Activated T-cell treated with anti-CD3 and anti-CD28 coated beads, Interleukin-2, amount 50 U/mL, for 1 hour (primary cell): ENCODE results near the gene MOCS3.
"Not testable (repeated sequence)": the region's sequence is repeated elsewhere in the genome, so short reads cannot be mapped to it uniquely, and the experiment has no call there.

Source experiments
- DNase-seq: peaks from one replicate; pipeline ENCODE4 v3.0.0-alpha.2; 2020

The MOCS3 gene

DNA sequence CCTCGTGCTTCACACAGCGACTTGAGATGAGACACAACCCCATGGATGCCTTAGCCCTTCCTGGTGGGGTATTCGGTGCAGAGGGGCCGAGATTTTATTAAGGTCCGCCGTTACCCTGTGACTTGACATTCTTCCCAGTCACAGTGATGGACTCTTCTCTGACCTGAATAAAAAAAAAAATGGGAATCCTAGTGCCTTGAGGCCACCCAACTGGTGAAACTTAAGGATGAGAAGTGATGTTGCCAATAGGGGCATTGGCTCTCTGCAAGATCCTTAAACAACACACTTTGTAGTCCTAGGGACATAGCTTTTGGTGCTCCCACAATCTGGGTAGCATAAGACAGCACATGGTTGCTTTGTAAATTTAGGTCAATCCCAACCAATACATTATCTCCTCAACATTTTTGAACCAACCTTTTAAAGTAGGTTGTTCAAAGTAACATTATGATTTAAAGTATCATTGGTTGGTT lies 26.6 kb upstream of the MOCS3 start:
- DNase-seq = no peak

DNA sequence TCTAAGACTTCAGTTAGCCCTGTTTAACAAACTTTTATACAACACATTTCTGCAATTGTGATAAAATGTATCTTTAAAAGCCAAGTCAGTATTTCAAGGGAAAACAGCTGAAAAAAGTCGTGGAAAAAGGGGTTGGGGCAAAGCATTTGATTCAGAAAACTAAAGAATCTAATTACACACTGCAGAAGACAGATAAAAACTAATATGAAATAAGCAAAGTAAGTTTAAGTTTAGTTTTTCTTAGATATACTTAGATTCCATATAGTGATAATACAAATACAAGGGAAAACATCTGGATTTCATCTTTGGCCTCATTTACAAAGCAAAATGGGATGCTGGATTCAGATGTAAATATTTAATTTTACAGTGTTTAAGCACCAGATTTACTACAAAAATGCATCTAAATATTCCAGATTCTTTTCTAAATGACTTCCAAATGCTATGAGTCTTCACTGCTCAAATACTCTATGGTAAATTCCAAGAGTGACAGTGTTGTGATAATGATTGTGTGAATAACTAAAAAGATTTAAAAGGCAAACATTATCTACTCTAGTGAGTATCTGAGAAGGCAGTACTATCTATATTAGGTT lies 25.8 kb upstream of the MOCS3 start:
- DNase-seq = no peak

DNA sequence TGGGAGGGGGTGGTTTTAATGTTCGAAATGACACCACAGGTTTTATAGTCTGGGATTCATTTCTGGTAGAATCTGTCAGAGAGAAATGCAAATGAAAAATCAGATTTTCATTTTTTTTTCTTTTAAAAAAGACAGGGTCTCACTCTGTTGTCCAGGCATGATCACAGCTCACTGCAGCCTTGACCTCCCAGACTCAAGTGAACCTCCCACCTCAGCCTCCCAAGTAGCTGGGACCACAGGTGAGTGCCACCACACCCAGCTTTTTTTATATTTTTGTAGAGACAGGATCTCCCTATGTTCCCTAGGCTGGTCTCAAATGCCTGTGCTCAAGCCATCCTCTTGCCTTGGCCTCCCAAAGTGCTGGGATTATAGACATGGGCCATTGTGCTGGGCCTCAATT lies 25.0 kb upstream of the MOCS3 start:
- DNase-seq = no peak

DNA sequence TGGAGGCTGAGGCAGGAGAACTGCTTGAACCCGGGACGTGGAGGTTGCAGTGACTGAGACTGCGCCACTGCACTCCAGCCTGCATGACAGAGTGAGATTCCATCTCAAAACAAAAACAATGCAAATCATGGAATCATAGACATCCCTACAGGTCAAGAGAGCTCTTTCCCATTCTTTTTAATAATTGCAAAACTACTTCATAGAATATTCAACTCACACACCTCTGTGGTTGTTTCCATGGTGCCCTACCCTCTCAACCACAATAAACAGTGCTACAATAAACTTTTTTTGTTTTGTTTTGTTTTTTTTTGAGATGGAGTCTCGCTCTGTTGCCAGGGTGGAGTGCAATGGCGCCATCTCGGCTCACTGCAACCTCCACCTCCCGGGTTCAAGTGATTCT lies 15.5 kb upstream of the MOCS3 start:
- no peak for DNase-seq

DNA sequence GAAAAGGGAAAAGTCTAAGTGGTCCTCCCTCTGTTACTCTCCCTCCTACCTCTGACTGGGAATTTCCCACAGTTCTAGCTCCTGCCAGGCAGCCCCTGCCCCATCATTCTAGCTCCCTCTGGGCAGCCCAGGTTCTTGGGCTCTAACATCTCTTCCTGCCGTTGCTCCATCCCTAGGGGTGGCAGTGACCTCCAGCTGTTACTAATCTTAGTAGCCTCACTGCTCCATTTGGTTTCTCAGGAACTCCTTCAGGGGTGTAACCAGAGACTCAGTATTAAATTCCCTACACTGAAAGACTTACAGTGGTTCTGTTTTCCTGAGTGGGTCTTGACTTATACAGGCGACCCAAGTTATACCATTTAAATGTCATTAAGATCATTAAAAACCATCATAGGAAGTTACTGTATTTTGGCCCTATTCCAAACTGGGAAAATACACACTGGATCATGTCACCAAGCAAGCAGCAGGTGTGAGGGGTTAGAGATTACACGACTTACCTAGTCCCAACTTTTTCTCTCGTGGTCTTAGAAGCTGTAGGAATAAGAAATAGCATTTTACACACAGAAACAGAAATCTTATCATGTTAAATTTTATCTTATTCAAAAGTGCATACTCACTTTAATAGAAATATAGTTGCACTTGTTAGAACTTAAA lies 10.4 kb upstream of the MOCS3 start:
- DNase-seq = no peak

DNA sequence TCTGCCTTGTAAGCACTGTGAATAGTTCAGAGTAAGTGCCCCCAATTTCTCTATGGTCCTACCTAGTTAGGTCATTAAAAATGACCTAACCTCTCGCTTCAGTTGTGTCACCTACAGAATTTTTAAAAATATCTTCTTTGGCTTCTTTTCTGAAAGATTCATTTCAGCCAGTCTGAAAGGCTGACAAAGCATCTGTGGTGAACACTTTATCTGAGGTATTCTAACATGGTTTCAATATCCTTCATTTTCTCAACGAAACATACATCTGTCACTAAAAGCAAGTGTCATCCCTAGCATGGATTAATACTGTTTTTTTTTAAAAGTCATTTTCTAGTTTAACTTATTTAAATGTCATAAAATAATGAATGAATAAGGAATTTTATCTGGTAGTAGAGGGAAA lies 5.4 kb upstream of the MOCS3 start:
- no peak for DNase-seq

DNA sequence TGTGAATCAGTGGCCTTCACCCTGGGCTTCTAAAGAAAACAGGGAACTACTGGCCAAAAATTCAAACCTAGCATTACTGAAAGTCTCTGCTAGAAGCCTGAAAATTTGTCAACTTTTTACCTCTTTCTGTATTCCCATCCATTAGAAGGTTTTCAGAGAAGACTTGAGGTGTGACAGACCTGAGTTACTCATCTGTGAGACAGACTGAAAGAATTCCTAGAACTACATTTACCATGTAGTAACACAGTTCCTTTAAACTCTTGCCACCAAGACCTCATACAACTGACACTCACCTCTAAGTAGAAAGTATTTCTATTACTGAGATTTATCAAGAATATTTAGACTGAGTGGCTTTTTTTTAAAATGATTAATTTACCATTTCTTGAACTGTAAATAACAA lies 4.8 kb upstream of the MOCS3 start:
- no peak for DNase-seq

DNA sequence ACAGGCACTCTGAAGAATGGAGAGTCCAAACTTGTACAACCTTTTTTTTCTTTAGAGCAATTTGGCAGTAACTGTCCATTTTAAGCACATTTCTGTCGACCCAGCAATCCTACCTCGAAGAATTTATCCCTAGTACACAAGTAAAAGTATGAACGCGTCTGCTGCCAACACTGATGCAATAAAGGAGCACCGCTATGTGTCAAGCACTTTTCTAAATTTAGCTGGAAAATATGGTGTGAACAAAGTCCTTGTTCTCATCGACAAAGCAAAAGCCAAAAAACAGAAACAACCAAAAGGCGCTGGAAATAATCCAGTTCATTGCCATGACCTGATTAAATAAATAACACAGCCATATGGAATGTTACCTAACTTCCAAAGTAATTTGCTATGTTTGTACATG lies 1.3 kb upstream of the MOCS3 start:
- no peak for DNase-seq

DNA sequence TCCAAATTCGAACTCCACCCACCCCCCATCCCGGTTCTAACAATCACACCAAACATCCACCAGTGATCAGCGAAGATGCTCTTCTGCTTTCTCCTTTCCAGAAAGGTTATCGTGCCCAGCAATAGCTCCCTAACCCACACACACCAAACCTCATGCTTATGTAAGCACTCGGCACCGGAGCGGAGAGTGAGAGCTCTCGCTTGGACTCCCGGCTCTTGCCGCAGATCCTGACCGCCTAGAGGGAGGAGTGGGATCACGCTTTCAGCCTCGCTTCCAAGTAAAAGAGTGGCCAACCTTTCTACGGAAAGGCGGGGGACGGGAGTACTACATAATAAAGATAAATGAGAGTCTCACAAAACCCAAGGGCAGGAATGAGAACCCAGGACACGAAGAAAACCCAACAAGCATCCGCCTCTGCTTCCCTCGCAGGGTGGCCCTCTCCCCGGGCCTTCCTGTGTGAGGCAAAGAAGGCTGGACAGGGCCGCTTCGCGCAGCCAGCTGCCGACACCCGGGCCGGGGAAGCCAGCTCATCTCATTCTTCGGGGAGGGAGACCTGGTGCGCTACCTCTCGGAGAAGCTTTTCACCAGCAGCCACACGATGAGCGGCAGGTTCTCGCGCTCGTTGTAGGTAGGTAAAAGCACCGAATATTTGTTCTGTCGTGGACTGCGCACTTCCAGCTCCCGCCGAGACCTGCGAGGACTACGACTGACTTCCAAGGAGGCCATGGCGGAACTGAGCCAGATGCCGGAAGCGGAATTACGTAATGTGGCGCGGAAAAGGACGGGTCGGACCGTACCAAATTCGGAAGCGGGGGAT lies 612 bp upstream of the MOCS3 start, which contains the start of gene DPM1:
TSS of gene DPM1 (minus strand) at position 735 of the 817 bp plus-strand sequence. CDS start at position 726, 9 bp downstream.
- peak; percentile 85 for DNase-seq

DNA sequence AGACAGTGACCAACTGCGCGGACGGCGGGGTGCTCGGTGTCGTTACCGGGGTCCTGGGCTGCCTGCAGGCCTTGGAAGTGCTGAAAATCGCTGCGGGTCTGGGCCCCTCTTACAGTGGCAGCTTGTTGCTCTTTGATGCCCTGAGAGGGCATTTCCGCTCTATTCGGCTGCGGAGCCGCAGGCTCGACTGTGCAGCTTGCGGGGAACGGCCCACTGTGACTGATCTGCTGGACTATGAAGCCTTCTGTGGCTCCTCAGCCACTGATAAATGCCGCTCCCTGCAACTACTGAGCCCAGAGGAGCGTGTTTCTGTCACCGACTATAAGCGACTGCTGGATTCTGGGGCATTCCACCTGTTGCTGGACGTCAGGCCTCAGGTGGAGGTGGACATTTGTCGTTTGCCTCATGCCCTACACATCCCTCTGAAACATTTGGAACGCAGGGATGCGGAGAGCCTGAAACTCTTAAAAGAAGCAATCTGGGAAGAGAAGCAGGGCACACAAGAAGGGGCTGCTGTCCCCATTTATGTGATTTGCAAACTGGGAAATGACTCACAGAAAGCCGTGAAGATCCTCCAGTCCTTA lies 1.0 kb downstream of the MOCS3 start:
- no peak for DNase-seq

DNA sequence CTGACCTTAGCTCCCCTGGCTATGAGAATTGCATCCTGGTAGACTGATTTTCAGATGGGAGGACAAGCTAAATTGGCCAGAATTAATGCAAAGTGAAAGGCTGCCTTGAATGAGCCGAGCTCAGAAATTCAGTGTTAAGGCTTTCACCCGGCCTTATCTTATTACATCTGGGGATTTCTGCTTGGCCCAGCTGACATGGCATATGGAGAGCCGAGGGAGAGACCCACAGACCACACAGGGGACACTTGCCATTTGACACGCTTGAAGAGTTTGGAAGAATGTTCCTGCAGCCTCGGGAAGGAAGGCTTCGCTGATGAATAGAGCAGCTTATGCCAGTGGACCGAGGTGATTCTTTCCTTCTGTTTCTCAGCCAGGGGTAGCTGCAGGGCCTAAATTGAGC lies 9.0 kb downstream of the MOCS3 start:
- DNase-seq = no peak

DNA sequence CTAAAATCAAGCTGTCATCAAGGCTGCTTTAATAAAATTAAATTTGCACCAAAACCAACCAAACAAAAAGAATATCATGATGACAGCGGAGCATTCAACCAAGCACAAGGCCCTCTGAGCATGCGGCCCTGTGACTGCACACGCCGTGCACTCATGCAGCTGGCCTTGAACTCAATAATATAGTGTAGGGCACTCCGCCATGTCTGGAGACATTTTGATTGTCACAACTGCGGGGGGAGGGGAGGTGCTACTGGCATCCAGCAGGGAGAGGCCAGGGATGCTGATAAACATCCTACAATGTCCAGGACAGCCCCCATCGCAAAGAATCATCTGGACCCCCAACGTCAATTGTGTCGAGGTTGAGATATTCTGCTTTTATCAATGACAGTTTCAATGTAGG lies 9.7 kb downstream of the MOCS3 start:
- no peak for DNase-seq

DNA sequence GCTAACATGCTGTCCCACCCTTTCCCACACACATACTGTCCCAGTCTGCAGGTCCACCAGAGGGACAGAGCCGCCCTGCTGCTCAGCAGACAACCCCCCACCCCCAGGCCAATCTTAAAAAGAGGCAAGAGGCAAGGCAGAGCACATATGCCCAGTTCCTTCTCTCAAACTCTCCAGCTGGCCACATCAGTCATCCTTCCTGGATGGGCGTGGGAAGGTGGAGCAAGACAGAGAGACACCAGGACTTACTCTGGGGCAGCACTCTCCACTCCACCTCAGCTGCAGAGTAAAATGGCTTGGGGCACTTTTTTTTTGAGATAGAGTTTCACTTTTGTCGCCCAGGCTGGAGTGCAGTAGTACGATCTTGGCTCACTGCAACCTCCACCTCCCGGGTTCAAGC lies 10.8 kb downstream of the MOCS3 start:
- DNase-seq = no peak

DNA sequence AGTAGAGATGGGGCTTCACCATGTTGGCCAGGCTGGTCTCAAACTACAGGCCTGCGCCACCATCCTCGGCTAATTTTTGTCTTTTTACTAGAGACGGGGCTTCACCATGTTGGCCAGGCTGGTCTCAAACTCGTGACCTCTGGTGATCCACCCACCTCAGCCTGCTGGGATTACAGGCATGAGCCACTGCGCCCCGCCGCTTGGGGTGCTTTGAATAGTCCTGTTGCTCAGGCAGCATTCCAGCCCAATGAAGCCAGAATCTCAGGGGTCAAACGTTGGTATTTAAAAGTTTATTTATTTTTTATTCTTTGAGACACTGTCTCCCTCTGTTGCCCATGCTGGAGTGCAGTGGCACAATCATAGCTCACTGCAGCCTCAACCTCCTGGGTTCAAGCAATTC lies 11.3 kb downstream of the MOCS3 start:
- no peak for DNase-seq

DNA sequence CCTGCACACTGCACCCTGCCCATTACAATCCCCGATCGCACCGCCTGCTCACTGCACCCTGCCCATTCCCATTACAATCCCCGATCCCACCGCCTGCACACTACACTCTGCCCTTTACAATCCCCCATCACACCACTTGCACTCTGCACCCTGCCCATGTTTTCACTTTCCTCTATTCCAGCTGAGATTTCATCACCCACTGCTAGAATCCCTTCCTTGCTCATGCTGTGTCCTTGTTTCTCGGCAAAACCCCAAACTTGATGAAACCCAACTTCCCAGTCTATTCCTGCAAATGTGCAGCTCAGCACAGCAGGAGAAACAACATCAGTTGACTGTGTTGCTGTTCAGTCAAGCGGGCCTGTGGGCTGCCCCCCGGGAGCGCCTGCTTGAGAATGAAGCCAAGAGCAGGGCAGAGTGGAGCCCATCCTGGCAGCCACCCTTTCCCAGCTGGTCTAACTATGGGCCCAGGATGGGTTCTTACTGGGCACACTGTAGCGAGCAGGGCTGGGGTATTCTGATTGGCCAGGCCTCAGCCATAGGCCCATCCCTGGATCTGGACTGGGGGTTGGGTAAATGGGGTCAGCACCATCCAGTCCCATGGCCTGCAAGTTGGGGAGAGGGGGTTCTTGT lies 17.2 kb downstream of the MOCS3 start:
- no peak for DNase-seq

DNA sequence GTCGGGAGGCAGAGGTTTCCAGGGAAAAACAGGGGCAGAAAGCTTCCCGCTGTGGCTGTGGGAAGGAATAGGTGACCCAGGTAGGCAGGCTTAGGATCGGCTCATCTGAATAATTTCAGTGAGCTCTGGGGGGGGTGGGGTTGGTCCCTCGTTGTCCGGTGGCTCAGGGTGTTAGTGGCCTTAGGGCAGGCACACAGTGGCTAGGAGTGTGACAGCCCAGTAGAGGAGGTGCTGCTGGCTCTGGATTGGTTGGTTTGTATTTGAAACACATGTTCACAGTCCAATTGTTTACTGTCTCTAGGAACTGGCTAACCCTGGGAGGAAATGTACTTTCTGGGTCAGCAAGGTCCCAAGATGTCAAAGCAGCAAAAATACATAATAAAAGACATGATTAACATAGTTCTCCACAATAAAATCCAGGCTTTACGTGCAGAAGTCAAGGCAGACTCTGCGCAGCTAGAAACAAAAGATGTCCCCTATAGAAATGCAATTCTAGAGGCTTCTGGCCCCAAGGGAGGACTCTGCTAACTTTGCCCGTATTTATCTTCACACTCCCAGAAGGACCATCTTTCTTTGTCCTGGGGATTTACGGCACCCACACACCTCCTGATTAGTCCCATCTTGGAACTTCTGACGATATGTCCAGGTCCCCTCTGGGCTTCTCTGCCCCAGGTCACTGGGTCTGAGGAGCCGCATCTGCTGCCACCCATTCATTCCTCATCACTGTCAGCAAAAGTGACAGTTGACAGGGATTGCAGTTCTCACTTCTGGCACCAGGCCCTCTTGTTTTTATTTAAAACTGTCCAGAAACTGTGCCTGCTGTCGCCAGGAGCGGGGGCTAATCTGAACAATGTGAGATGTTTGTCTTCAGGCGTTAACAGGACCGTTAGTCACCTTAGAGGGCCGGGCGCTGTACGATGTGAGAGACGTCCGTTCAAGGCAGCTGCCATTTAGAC lies 18.7 kb downstream of the MOCS3 start:
- DNase-seq = no peak

DNA sequence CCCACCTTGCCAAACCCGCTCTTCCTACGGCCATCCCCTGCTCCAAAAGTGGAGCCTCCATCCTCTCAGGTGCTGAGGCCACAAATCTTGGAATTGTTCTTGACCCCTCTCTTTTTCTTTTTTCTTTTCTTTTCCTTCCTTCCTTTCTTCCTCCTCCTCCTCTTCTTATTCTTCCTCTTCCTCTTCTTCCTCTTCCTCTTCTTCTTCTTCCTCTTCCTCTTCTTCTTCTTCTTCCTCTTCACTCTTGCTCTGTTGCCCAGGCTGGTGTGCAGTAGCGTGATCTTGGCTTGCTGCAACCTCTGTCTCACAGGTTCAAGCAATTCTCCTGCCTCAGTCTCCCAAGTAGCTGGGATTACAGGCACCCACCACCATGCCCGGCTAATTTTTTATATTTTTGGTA lies 19.9 kb downstream of the MOCS3 start:
- not testable (repeated sequence) for DNase-seq

DNA sequence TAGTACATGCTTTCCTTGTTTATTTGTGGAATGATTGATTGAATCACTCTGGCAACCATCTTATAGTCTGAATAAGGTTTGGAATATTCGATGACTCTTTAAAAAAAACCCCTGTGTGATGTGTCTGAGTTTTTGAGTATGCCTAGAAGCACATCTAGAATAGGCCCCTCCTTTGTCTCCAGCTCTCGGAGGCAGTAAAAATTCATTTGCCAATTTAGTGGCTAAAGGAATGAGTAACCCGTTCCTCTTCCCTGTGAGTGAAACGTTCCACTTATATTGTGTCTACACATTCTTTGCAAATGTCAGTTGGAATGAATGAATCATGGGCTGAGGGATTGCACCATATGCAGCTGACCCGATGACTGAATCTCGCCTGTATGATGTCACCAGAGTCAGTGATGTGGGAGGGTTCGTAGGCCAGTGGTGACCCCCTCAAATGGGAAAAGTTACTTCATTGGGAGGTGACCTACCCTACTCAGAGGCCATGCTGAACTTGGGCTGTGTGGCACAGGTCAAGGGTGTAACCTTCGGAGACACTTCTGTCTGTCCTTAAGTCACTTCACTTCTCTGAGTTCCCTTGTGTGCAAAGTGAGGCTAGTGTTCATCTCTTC lies 21.6 kb downstream of the MOCS3 start:
- DNase-seq = no peak

DNA sequence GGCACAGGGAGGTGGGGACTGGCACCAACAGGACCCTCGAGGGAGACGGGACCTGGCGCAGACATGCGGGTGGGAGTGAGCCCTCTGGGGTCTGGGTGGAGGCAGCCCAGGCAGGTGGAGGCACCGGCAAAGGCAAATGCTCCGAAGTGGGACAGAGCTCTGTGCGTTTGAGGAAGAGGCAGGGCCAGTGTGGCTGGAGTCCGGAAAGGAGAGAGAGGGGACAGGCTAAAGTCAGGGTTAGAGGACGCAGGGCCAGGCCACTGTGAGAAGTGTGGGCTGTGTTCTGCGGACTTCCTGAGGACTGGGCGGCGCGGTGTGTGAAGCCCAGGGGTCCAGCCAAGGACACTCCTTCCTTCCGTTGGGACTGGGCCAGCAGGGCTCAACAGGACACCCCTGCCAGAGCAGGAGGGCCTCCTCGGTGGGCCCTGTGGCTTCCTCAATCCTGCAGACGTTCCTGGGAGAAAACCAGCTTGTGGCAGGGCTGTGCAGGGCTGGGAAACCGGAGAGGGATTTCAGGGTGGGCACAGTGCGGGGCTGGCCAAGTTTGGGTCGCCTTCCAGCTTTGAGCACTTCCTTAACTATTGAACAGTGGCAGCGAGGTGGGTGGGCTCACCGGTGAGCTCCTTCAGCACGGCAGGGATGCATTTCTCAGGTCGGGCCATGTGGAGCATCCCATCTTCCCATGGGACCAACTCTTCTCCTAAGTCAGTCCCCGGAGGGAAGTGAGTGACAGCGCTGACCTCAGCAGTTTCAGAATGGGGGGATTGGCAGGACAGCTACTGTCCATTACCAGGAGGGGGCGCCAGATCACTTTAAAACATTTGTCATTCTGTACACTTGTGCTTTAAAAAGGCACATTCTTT lies 22.5 kb downstream of the MOCS3 start:
- DNase-seq = peak; percentile 53

DNA sequence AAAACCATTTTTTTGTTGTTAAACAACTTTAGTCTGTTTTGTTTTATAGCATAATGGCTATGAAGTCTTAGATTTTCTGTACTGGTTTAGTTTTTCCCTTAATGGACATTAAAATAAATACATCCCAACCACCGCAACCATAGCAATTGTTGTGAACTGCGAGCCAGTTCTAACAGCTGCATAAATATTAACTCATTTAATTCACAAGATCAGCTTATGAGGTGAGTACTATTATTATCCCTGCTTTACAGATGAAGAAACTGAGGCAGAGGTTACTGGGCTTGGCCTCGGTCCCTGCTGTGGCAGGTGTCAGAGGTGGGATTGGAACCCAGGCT lies 23.1 kb downstream of the MOCS3 start:
- DNase-seq = no peak

DNA sequence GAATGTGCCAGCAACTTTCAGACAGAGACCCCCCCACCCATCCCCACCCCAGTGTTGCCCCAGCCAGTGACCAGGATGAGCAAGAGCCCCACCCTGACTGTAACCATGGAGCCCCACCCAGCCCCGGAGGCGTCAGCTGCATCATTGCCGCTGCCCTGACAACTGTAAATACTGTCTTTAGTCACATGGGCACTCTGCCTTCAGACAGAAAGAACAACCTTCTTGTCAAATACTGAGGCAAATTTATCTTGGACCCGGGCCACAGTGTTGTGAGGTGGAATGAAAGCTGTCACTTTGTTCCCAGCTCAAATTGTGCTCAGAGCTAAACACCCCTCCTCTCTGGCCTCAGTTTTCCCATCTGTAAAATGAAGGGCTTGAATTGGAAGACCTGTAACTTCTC lies 23.7 kb downstream of the MOCS3 start:
- no peak for DNase-seq
